ENCODE results near the gene LSR. TPM values are rescaled to one million over a fixed set of nuclear protein-coding genes. Genes with fewer than 3 reads are reported as not detected.

Gene LSR
- total RNA-seq, 1 experiment from 2014 or later = 211 TPM

GRCh38 chr19:35296644-35297514 lies 48.1 kb downstream of the LSR start:
- Histone ChIP-seq H3K9me3 (ENCODE audit: control insufficient read depth in 1 of 2, insufficient read depth in 1 of 2, low read depth in 1 of 2, low read length in 2 of 2) (peaks cover 0 to 6% of the 10 kb centered on the region in 2 experiments; a peak in 1 of 4 replicates), H3K27ac (ENCODE audit: low read depth, low read length) (no peak overlapping the region), H3K27me3 (ENCODE audit: insufficient read depth, low read length) (no peaks in the 10 kb centered on the region), H3K4me3 (replicated peaks in 1 of 2; ENCODE audit: low read depth in 1 of 2, low read length in 2 of 2) (no peak overlapping the region), H3K4me2 (ENCODE audit: low read length) (no peak overlapping the region), H3K79me2 (ENCODE audit: insufficient read depth, low read length) (no peaks in the 10 kb centered on the region), H3K9ac (ENCODE audit: low read length) (no peak overlapping the region), H4K20me1 (ENCODE audit: insufficient read depth) (no peaks in the 10 kb centered on the region), H3K36me3 (ENCODE audit: control insufficient read depth in 1 of 2, insufficient read depth in 2 of 2, low read length in 2 of 2) (no peaks in the 10 kb centered on the region), H2AFZ (ENCODE audit: low read depth, low read length, poor library complexity, severe bottlenecking) (no peak overlapping the region), H3K4me1 (ENCODE audit: control insufficient read depth in 1 of 2, insufficient read depth in 2 of 2, low read length in 2 of 2) (no peaks in the 10 kb centered on the region), H3K9me2 (ENCODE audit: insufficient read depth) (no peaks in the 10 kb centered on the region)
- DNase-seq (ENCODE audit: low read depth, low spot score) = no peak
- BruUV-seq (replicated peaks) = no TSS peak
- RAD21 ChIA-PET (ENCODE audit: low non-redundant PET in 1 of 2, low total read pairs in 2 of 2, uncharacterized antibody in 2 of 2, unreplicated experiment in 2 of 2) = no interaction called here
- ATAC-seq = no peak
- CTCF ChIA-PET = no interaction called here
- POLR2A ChIA-PET = no interaction called here
- intact Hi-C loops (cut with micrococcal nuclease) = no loop called here
- TF ChIP-seq RAD21 (IDR thresholded peaks at IDR 0.05; ENCODE audit: low read depth) (no peak), YY1 (IDR thresholded peaks at IDR 0.05; ENCODE audit: extremely low read depth, insufficient replicate concordance, low read depth, low read length) (no peak), ELF1 (IDR thresholded peaks at IDR 0.05; ENCODE audit: borderline replicate concordance, low read depth) (no peak), CEBPB (IDR thresholded peaks at IDR 0.05; ENCODE audit: low read depth) (no peak)

- Histone ChIP-seq H3K4me3 (replicated peaks in 1 of 2; ENCODE audit: low read depth in 1 of 2, low read length in 2 of 2) (no peak overlapping the region), H3K27me3 (ENCODE audit: insufficient read depth, low read length) (no peaks in the 10 kb centered on the region), H3K9me3 (ENCODE audit: control insufficient read depth in 1 of 2, insufficient read depth in 1 of 2, low read depth in 1 of 2, low read length in 2 of 2) (peaks cover 0 to 6% of the 10 kb centered on the region in 2 experiments; a peak in 1 of 4 replicates), H2AFZ (ENCODE audit: low read depth, low read length, poor library complexity, severe bottlenecking) (no peak overlapping the region), H3K9me2 (ENCODE audit: insufficient read depth) (no peaks in the 10 kb centered on the region), H3K4me1 (ENCODE audit: control insufficient read depth in 1 of 2, insufficient read depth in 2 of 2, low read length in 2 of 2) (no peaks in the 10 kb centered on the region), H3K4me2 (ENCODE audit: low read length) (no peak overlapping the region), H3K36me3 (ENCODE audit: control insufficient read depth in 1 of 2, insufficient read depth in 2 of 2, low read length in 2 of 2) (no peaks in the 10 kb centered on the region), H3K27ac (ENCODE audit: low read depth, low read length) (no peak overlapping the region), H4K20me1 (ENCODE audit: insufficient read depth) (no peaks in the 10 kb centered on the region), H3K79me2 (ENCODE audit: insufficient read depth, low read length) (no peaks in the 10 kb centered on the region), H3K9ac (ENCODE audit: low read length) (no peak overlapping the region)
- DNase-seq (ENCODE audit: low read depth, low spot score) (no peak), ATAC-seq (no peak)
- ChIA-PET CTCF (no interaction called here), POLR2A (no interaction called here), RAD21 (ENCODE audit: low non-redundant PET in 1 of 2, low total read pairs in 2 of 2, uncharacterized antibody in 2 of 2, unreplicated experiment in 2 of 2) (no interaction called here)
- intact Hi-C loops (cut with micrococcal nuclease) = no loop called here
- BruUV-seq (replicated peaks) = no TSS peak
- TF ChIP-seq POLR2AphosphoS5 (IDR thresholded peaks at IDR 0.05; ENCODE audit: low read depth, low read length) (no peak), CEBPB (IDR thresholded peaks at IDR 0.05; ENCODE audit: low read depth) (no peak), YY1 (IDR thresholded peaks at IDR 0.05; ENCODE audit: extremely low read depth, insufficient replicate concordance, low read depth, low read length) (no peak), EZH2phosphoT487 (IDR thresholded peaks at IDR 0.05; ENCODE audit: borderline replicate concordance) (no peak), JUND (IDR thresholded peaks at IDR 0.05) (no peak), EGR1 (IDR thresholded peaks at IDR 0.05; ENCODE audit: low read depth) (no peak), POLR2A (IDR thresholded peaks at IDR 0.05; ENCODE audit: borderline replicate concordance, extremely low read depth, insufficient read depth, insufficient read length) (no peak), SP1 (IDR thresholded peaks at IDR 0.05; ENCODE audit: low read depth) (no peak)
- TF ChIP-seq, protein P1, sequence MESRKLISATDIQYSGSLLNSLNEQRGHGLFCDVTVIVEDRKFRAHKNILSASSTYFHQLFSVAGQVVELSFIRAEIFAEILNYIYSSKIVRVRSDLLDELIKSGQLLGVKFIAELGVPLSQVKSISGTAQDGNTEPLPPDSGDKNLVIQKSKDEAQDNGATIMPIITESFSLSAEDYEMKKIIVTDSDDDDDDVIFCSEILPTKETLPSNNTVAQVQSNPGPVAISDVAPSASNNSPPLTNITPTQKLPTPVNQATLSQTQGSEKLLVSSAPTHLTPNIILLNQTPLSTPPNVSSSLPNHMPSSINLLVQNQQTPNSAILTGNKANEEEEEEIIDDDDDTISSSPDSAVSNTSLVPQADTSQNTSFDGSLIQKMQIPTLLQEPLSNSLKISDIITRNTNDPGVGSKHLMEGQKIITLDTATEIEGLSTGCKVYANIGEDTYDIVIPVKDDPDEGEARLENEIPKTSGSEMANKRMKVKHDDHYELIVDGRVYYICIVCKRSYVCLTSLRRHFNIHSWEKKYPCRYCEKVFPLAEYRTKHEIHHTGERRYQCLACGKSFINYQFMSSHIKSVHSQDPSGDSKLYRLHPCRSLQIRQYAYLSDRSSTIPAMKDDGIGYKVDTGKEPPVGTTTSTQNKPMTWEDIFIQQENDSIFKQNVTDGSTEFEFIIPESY (IDR thresholded peaks at IDR 0.05; ENCODE audit: extremely low read depth, insufficient replicate concordance, low read length) = no peak
- TF ChIP-seq, protein P2, sequence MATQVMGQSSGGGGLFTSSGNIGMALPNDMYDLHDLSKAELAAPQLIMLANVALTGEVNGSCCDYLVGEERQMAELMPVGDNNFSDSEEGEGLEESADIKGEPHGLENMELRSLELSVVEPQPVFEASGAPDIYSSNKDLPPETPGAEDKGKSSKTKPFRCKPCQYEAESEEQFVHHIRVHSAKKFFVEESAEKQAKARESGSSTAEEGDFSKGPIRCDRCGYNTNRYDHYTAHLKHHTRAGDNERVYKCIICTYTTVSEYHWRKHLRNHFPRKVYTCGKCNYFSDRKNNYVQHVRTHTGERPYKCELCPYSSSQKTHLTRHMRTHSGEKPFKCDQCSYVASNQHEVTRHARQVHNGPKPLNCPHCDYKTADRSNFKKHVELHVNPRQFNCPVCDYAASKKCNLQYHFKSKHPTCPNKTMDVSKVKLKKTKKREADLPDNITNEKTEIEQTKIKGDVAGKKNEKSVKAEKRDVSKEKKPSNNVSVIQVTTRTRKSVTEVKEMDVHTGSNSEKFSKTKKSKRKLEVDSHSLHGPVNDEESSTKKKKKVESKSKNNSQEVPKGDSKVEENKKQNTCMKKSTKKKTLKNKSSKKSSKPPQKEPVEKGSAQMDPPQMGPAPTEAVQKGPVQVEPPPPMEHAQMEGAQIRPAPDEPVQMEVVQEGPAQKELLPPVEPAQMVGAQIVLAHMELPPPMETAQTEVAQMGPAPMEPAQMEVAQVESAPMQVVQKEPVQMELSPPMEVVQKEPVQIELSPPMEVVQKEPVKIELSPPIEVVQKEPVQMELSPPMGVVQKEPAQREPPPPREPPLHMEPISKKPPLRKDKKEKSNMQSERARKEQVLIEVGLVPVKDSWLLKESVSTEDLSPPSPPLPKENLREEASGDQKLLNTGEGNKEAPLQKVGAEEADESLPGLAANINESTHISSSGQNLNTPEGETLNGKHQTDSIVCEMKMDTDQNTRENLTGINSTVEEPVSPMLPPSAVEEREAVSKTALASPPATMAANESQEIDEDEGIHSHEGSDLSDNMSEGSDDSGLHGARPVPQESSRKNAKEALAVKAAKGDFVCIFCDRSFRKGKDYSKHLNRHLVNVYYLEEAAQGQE (IDR thresholded peaks at IDR 0.05; ENCODE audit: low read depth) = no peak
Observed at GRCh38 chr19:35297515-35297848, 48.7 kb downstream of the LSR start.
